HG03342 (cell line): ENCODE results near the gene LSAMP.

Source experiments
- ATAC-seq: cut with Tn5 transposase; IDR thresholded peaks from one replicate; pipeline ENCODE4 v1.9.1; 2021; ENCODE audit warnings: mild to moderate bottlenecking, moderate library complexity; ENCODE audit not compliant: unreplicated experiment

LSAMP gene

GRCh38 chr3:115986555-115987207 lies 458.6 kb downstream of the LSAMP start:
- ATAC-seq = no peak

- ATAC-seq = peak; percentile 42
Measured at GRCh38 chr3:115982629-115983028, 462.7 kb downstream of the LSAMP start.

- ATAC-seq = no peak
Measured at GRCh38 chr3:115982108-115982507, 463.2 kb downstream of the LSAMP start.

GRCh38 chr3:115980709-115981108 lies 464.6 kb downstream of the LSAMP start:
- ATAC-seq = peak; percentile 49

GRCh38 chr3:115977866-115978265 lies 467.4 kb downstream of the LSAMP start:
- no peak for ATAC-seq

- ATAC-seq = no peak
Measured at GRCh38 chr3:115975796-115976195, 469.5 kb downstream of the LSAMP start.

GRCh38 chr3:115975353-115975752 lies 469.9 kb downstream of the LSAMP start:
- ATAC-seq = peak; percentile 80

- no peak for ATAC-seq
Measured at GRCh38 chr3:115974940-115975339, 470.3 kb downstream of the LSAMP start.

GRCh38 chr3:115968871-115969270 lies 476.4 kb downstream of the LSAMP start:
- ATAC-seq = no peak

GRCh38 chr3:115961380-115961779 lies 483.9 kb downstream of the LSAMP start:
- no peak for ATAC-seq

- no peak for ATAC-seq
Measured at GRCh38 chr3:115960799-115961198, 484.5 kb downstream of the LSAMP start.

- ATAC-seq = no peak
Measured at GRCh38 chr3:115958526-115958925, 486.8 kb downstream of the LSAMP start.

GRCh38 chr3:115947325-115947724 lies 498.0 kb downstream of the LSAMP start:
- no peak for ATAC-seq

GRCh38 chr3:115943579-115943978 lies 501.7 kb downstream of the LSAMP start:
- no peak for ATAC-seq

- no peak for ATAC-seq
Measured at GRCh38 chr3:115937054-115937453, 508.2 kb downstream of the LSAMP start.

- ATAC-seq = peak; percentile 65
Measured at GRCh38 chr3:115932807-115933206, 512.5 kb downstream of the LSAMP start.

- no peak for ATAC-seq
Measured at GRCh38 chr3:115931581-115931980, 513.7 kb downstream of the LSAMP start.

GRCh38 chr3:115930922-115931321 lies 514.4 kb downstream of the LSAMP start:
- ATAC-seq = peak; percentile 45

- ATAC-seq = no peak
Measured at GRCh38 chr3:115930168-115930567, 515.1 kb downstream of the LSAMP start.

- ATAC-seq = no peak
Measured at GRCh38 chr3:115928376-115928775, 516.9 kb downstream of the LSAMP start.

GRCh38 chr3:115927197-115927596 lies 518.1 kb downstream of the LSAMP start:
- ATAC-seq = no peak

GRCh38 chr3:115922681-115923347 lies 522.5 kb downstream of the LSAMP start:
- peak; percentile 47 for ATAC-seq

GRCh38 chr3:115921711-115922110 lies 523.6 kb downstream of the LSAMP start:
- ATAC-seq = no peak
